Upper lobe of right lung (tissue), 1 donor: ENCODE measurements around the gene ARHGAP22. TPM values are rescaled to one million over a fixed set of nuclear protein-coding genes. Genes with fewer than 3 reads are reported as not detected.

Experiments
- ATAC-seq: fragments of 200-7000 bp; cut with Tn5 transposase; one replicate; pipeline ENCODE4 v1.9.1; 2020; ENCODE audit warnings: mild to moderate bottlenecking, moderate library complexity
- DNase-seq: peaks from one replicate; pipeline ENCODE4 v3.0.0-alpha.2; 2020
- H3K27ac ChIP-seq: fragments of 200-600 bp; one replicate; pipeline ENCODE4 v1.8.0; 2022
- H3K27me3 ChIP-seq: fragments of 200-600 bp; one replicate; pipeline ENCODE4 v1.8.0; 2022; ENCODE audit warnings: mild to moderate bottlenecking
- H3K36me3 ChIP-seq: fragments of 200-600 bp; one replicate; pipeline ENCODE4 v1.8.0; 2022
- H3K4me1 ChIP-seq: fragments of 200-600 bp; one replicate; pipeline ENCODE4 v1.8.0; 2022
- H3K4me3 ChIP-seq: fragments of 200-600 bp; one replicate; pipeline ENCODE4 v1.8.0; 2022; ENCODE audit warnings: mild to moderate bottlenecking
- H3K9me3 ChIP-seq: fragments of 200-600 bp; one replicate; pipeline ENCODE4 v1.8.0; 2022
- intact Hi-C: fragments of 100-400 bp; cut with DNase I; formaldehyde crosslinking; loops from one replicate; pipeline ENCODE4 v1.11.0; 2022
- total RNA-seq: library from RNA; stranded (reverse); fragmentation: NEBNext Ultra II Directional; extraction: Animal tissue kit (Norgen Biotek cat#: 25700); gene quantifications from one replicate; pipeline ENCODE4 v1.2.1, GENCODE V29; 2021
- TF ChIP-seq, protein P1 (sequence below): fragments of 200-600 bp; IDR thresholded peaks from one replicate; pipeline ENCODE4 v1.8.0; 2022; ENCODE audit warnings: antibody characterized with exemption
- donor health status: DM: no; HTN: yes; CAD: no; lungs with severe emphysema.

The ARHGAP22 gene
- total RNA-seq, 1 donor from 2014 or later = 6.8 TPM

DNA sequence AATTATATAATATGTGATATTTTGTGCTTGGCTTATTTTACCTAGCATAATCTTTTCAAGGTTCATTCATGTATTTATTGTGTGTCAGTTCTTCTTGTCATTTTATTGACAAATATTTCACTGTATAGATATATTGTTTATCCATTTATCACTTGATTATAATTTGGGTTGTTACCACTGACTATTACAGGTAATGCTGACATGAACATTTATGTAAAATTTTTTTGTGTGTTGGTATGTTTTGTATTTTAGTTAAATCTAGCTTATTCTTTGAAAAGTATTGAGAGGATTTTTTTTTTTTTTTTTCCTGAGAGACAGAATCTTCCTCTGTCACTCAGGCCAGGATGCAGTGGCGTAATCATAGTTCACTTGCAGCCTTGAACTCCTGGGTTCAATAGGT, 190.7 kb downstream of the ARHGAP22 start:
- H3K27ac ChIP-seq = no peak overlapping the region
- H3K4me3 ChIP-seq = no peak overlapping the region
- intact Hi-C loops = no loop called here
- no peaks in the 10 kb centered on the region for H3K27me3 ChIP-seq
- H3K4me1 ChIP-seq = no peaks in the 10 kb centered on the region
- ATAC-seq = no peak
- peaks cover 8% of the 10 kb centered on the region for H3K9me3 ChIP-seq
- no peak for DNase-seq
- peaks cover 28% of the 10 kb centered on the region for H3K36me3 ChIP-seq
- TF ChIP-seq, protein P1, sequence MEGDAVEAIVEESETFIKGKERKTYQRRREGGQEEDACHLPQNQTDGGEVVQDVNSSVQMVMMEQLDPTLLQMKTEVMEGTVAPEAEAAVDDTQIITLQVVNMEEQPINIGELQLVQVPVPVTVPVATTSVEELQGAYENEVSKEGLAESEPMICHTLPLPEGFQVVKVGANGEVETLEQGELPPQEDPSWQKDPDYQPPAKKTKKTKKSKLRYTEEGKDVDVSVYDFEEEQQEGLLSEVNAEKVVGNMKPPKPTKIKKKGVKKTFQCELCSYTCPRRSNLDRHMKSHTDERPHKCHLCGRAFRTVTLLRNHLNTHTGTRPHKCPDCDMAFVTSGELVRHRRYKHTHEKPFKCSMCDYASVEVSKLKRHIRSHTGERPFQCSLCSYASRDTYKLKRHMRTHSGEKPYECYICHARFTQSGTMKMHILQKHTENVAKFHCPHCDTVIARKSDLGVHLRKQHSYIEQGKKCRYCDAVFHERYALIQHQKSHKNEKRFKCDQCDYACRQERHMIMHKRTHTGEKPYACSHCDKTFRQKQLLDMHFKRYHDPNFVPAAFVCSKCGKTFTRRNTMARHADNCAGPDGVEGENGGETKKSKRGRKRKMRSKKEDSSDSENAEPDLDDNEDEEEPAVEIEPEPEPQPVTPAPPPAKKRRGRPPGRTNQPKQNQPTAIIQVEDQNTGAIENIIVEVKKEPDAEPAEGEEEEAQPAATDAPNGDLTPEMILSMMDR = no peak

DNA sequence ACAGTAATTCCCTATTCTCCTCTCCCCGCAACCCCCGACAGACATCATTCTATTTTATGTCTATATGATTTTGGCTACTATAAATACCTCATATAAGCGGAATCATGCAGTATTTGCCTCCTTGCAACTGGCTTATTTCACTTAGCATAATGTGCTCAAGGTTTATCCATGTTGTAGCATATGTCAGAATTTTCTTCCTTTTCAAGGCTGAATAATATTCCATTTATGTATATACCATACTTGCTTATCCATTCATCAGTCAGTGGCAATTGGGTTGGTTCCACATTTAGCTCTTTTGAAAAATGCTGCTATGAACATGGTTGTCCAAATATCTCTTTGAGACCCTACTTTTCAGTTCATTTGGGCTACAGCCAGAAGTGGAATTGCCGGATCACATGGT, 191.9 kb downstream of the ARHGAP22 start:
- TF ChIP-seq, protein P1 = no peak
- H3K9me3 ChIP-seq = peaks cover 8% of the 10 kb centered on the region
- ATAC-seq = no peak
- no peak overlapping the region for H3K27ac ChIP-seq
- no peaks in the 10 kb centered on the region for H3K4me1 ChIP-seq
- no peak overlapping the region for H3K4me3 ChIP-seq
- no peak for DNase-seq
- H3K27me3 ChIP-seq = no peaks in the 10 kb centered on the region
- intact Hi-C loops = no loop called here
- peaks cover 28% of the 10 kb centered on the region for H3K36me3 ChIP-seq

- Histone ChIP-seq H3K4me1 (no peaks in the 10 kb centered on the region), H3K4me3 (no peak overlapping the region), H3K27me3 (no peaks in the 10 kb centered on the region), H3K27ac (no peak overlapping the region), H3K9me3 (peaks cover 8% of the 10 kb centered on the region), H3K36me3 (peaks cover 28% of the 10 kb centered on the region)
- no peak for ATAC-seq
- intact Hi-C loops = no loop called here
- TF ChIP-seq, protein P1 = no peak
- no peak for DNase-seq
Measured at GRCh38 chr10:48412081-48412480, 192.8 kb downstream of the ARHGAP22 start.

GRCh38 chr10:48411510-48411909, 193.4 kb downstream of the ARHGAP22 start:
- ATAC-seq = no peak
- TF ChIP-seq, protein P1 = no peak
- no peak for DNase-seq
- Histone ChIP-seq H3K36me3 (peaks cover 28% of the 10 kb centered on the region), H3K4me1 (no peaks in the 10 kb centered on the region), H3K4me3 (no peak overlapping the region), H3K27me3 (no peaks in the 10 kb centered on the region), H3K27ac (no peak overlapping the region), H3K9me3 (peaks cover 8% of the 10 kb centered on the region)
- intact Hi-C loops = no loop called here

DNA sequence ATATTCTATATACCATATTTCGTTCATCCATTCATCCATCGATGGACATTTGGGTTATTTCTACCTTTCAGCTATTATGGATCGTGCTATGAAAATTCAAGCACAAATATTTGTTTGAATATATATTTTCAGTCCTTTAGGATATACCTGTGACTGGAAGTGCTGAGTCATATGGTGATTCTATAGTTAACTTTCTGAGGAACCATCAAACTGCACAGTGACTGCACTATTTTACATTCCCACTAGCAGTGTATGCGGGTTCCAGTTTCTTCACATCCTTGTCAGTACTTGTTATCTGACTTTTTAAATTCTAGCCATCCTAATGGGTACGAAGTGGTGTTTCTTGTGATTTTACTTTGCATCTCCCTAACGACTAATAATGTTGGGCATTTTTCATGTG, 194.4 kb downstream of the ARHGAP22 start:
- no peak for ATAC-seq

More for the DNA sequence above, 194.4 kb downstream of the ARHGAP22 start:
- Histone ChIP-seq H3K4me3 (no peak overlapping the region), H3K4me1 (no peaks in the 10 kb centered on the region), H3K27ac (no peak overlapping the region), H3K9me3 (peaks cover 8% of the 10 kb centered on the region), H3K27me3 (no peaks in the 10 kb centered on the region), H3K36me3 (peaks cover 25% of the 10 kb centered on the region)
- intact Hi-C loops = no loop called here
- no peak for DNase-seq
- TF ChIP-seq, protein P1 = no peak
